ENCODE measurements around the gene MYL3.

DNA sequence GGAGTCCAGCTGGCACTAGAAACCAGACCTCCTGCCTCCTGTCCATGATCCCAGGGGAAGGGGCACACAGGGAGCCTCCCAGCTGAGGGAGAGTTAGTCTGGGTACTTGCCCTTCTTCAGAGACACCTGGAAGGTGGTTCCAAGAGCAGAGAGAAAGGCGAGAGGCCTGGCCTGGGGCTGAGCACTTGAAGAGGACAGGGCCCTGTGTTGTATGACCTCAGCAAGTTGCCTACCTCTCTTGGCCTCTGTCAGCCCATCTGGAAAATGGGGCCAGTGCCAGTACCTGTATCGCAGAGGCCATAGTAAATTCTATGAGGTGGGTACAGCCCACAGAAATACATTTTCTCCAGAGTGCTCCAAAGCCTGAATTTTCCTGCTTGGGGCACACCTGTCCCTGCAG, 33.8 kb upstream of the MYL3 start:
- TF ChIP-seq, protein P1, sequence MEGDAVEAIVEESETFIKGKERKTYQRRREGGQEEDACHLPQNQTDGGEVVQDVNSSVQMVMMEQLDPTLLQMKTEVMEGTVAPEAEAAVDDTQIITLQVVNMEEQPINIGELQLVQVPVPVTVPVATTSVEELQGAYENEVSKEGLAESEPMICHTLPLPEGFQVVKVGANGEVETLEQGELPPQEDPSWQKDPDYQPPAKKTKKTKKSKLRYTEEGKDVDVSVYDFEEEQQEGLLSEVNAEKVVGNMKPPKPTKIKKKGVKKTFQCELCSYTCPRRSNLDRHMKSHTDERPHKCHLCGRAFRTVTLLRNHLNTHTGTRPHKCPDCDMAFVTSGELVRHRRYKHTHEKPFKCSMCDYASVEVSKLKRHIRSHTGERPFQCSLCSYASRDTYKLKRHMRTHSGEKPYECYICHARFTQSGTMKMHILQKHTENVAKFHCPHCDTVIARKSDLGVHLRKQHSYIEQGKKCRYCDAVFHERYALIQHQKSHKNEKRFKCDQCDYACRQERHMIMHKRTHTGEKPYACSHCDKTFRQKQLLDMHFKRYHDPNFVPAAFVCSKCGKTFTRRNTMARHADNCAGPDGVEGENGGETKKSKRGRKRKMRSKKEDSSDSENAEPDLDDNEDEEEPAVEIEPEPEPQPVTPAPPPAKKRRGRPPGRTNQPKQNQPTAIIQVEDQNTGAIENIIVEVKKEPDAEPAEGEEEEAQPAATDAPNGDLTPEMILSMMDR (conservative IDR thresholded peaks at IDR 0.05): no peak
- TF ChIP-seq ZFX (IDR thresholded peaks at IDR 0.05): no peak
